HCT116 (cell line): ENCODE data around the gene CGRRF1.

ENCODE experiments used
- CEBPB ChIP-seq: IDR thresholded peaks from 2 replicates; pipeline ENCODE4 v1.6.1; 2012; ENCODE audit warnings: low read depth
- CTCF ChIP-seq, 3 experiments: fragments of 200-600 bp in 1 of 3; sonication (generic) in 1 of 3; IDR thresholded peaks in 2 of 3; conservative IDR thresholded peaks in 1 of 3; 2 replicates each; pipeline ENCODE4 v1.5.1; 2012 to 2017; ENCODE audit warnings: low read depth in 2 of 3, low read length in 2 of 3, antibody characterized with exemption in 1 of 3, borderline replicate concordance in 1 of 3, control low read depth in 1 of 3, mild to moderate bottlenecking in 1 of 3, mixed read lengths in 1 of 3, mixed run types in 1 of 3, moderate library complexity in 1 of 3; ENCODE audit not compliant: insufficient read depth in 1 of 3
- MAX ChIP-seq: IDR thresholded peaks from 2 replicates; pipeline ENCODE4 v1.6.1; 2012
- POLR2A ChIP-seq: IDR thresholded peaks from 2 replicates; pipeline ENCODE4 v1.7.0; 2011; ENCODE audit warnings: borderline replicate concordance; ENCODE audit not compliant: insufficient read depth, insufficient read length; ENCODE audit errors: extremely low read depth
- POLR2AphosphoS5 ChIP-seq: IDR thresholded peaks from 2 replicates; pipeline ENCODE4 v1.6.1; 2011; ENCODE audit warnings: mild to moderate bottlenecking, low read depth, low read length, moderate library complexity
- YY1 ChIP-seq: IDR thresholded peaks from 2 replicates; pipeline ENCODE4 v1.6.1; 2011; ENCODE audit warnings: low read length, low read depth, moderate library complexity, mild to moderate bottlenecking; ENCODE audit not compliant: insufficient replicate concordance; ENCODE audit errors: extremely low read depth
- ZBTB33 ChIP-seq: IDR thresholded peaks from 2 replicates; pipeline ENCODE4 v1.6.1; 2011; ENCODE audit warnings: mild to moderate bottlenecking, low read length, moderate library complexity; ENCODE audit not compliant: insufficient replicate concordance; ENCODE audit errors: extremely low read depth

GRCh38 chr14:54512393-54512792 lies 2.7 kb downstream of the CGRRF1 start:
- no peak for TF ChIP-seq CTCF (IDR thresholded peaks at IDR 0.05 in 2 of 3, conservative IDR thresholded peaks at IDR 0.05 in 1 of 3; ENCODE audit: borderline replicate concordance in 1 of 3, insufficient read depth in 1 of 3, low read depth in 2 of 3, low read length in 2 of 3)
- TF ChIP-seq POLR2AphosphoS5: no peak
- TF ChIP-seq YY1: no peak
- TF ChIP-seq ZBTB33: no peak
- TF ChIP-seq MAX: no peak
- TF ChIP-seq CEBPB: no peak
- no peak for TF ChIP-seq POLR2A
